OCI-M1 (cell line): ENCODE data around the gene PLS1.
"Not testable (repeated sequence)": the region's sequence is repeated elsewhere in the genome, so short reads cannot be mapped to it uniquely, and the experiment has no call there.

ENCODE experiments used
- DNase-seq: peaks from one replicate; lab custom pipeline; 2025; lab: John Stamatoyannopoulos, UW

The PLS1 gene

DNA sequence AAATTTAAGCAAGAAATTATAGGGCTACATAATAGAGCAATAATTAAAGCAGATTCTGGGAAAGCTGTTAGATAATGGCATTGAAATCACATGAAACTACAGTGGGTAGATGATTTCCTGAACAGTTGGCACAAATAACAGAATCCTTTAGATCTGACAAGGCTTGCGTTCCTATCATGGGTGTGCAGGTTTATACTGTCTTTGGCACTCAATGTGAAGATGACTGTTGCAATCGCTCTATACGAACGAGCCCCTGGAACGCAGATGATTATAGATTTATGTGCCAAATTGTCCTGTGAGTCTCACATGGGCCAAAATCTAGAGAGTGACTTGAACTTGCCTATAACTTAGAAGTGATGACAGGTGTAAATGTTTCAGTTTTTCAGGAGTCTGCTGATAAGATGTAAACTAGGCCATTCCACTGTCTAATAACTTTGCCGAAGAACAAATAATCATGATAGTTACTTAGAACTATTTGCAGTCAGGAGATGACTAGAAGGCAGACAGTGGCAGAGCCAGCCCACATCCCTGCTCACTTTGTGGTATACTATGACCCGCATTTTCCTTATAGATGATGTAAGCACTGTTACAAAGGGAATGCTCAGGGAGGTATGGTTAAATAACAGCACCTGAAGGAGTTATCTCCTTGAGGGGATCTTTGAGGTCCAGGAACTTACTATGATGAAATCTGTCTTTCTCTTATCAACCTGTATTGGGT lies 97.1 kb downstream of the PLS1 start:
- DNase-seq: no peak

DNA sequence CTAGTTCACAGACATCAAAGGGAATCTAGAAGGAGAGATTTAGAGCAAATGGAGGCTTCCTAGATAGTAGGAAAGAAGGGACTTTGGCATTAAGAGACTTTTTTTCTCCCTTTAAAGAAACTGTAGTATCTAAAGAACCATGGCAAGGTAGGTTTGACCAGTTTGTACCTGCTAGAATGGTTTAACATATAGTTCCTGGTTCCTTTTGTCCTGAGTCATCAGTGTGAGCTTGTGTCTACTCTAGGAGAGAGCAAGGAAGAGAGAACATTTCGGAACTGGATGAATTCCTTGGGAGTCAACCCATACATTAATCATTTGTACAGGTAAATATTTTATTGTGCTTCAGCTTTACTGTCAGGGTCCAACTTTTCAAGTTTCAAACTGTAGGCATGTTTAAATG lies 98.0 kb downstream of the PLS1 start:
- DNase-seq: no peak

- no peak for DNase-seq
Observed at GRCh38 chr3:142705198-142705597, 109.0 kb downstream of the PLS1 start.

- DNase-seq: peak; percentile 59
Observed at GRCh38 chr3:142706321-142707127, 110.3 kb downstream of the PLS1 start.

DNA sequence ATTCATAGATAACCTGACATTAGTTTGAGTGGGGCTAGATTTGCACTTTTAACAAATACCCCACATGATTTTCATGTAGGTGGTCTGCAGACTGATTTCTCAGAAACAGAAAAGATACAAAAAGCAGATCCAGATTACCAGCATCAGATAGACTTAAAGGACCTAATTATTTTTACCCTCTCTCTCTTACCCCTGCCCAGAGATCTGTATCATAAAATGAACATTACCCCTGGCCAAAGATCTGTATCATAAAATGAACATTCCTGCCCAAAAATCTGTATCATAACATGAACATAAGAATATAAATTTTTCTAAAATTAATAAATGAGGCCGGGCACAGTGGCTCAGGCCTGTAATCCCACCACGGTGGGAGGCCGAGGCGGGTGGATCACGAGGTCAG lies 113.0 kb downstream of the PLS1 start:
- no peak for DNase-seq

GRCh38 chr3:142714882-142715281 lies 118.7 kb downstream of the PLS1 start:
- DNase-seq: not testable (repeated sequence)

DNA sequence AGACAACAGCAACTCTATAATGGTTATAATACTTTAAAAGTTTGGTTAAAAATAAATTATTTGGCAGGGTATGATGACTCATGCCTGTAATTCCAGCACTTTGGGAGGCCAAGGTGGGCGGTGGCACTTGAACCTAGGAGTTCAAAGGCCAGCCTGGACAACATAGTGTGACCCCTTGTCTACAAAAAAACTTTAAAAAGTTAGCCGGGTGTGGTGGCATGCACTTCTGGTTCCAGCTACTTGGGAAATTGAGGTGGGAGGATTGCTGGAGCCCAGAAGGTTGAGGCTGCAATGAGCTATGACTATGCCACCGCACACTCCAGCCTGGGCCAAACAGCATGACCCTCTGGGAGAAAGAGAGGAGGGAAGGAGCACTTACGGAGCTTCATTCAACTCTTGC lies 119.9 kb downstream of the PLS1 start:
- DNase-seq: no peak

DNA sequence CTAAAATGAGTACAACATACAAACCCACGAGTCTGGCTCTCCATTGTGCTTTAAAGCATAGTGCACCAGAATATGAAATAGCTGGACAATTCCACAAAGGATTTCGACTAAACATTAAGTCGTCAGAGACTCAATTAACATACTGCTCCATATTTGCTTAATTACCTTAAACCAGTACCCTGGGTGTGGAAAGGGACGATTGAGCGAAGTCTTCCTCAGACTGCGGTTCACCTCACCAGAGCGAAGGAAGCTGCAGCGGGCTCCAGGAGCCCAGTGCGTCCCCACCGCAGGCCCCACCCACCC lies 127.4 kb downstream of the PLS1 start:
- no peak for DNase-seq

- DNase-seq: peak; percentile 84
Observed at GRCh38 chr3:142723968-142724681, 127.9 kb downstream of the PLS1 start, which contains the start of gene TRPC1. TSS of gene TRPC1 (plus strand) at chr3:142724034. CDS start at chr3:142724560, 526 bp downstream.

DNA sequence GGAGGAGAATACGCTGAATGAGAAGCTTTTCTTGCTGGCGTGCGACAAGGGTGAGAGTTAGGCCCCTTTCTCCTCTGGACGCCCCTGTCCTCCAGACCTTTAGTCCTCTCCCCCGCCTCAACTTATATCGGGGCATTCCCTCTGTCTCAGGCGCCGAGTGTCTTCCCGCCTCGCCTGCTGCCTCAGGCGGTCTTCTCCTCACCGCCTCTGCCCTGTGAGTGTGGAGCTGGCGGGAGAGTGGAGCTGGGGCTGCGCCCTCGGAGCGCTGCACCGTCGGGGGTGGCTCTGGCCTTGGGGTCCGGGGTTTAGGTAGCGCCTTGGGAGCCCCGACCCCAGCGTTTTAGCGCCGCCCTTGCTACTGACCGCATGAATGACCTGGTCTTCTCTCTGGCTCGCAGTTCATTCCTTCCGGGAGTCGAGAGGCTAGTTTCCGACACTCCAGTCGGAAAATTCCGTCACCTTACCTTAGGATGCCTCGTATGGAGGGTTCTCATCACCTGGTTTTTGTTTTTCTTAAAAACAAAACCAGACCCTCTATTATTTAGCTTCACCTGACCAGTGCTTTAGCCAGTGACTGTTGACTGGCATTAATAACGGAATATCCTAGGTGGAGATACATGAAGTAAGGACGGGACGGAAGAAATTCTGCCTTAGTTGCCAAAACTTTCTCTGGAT lies 128.6 kb downstream of the PLS1 start:
- DNase-seq: no peak

DNA sequence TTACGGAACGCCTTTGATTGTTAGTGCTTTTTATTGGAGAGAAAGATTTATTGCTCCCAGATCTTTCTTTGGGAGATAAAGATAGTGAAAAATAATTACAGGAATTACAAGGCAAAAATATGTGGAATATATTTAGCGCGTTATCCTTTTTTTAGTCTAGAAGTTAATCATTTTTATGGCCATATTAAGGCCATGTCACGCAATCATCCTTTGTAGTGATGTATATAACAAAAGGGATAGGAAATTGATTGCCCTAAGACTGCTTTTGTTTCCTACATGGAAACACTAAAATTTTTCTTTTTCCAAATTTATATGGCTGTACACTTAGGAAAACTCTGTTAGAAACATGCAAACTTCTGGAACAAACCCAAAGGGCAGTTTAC lies 129.2 kb downstream of the PLS1 start:
- DNase-seq: no peak

DNA sequence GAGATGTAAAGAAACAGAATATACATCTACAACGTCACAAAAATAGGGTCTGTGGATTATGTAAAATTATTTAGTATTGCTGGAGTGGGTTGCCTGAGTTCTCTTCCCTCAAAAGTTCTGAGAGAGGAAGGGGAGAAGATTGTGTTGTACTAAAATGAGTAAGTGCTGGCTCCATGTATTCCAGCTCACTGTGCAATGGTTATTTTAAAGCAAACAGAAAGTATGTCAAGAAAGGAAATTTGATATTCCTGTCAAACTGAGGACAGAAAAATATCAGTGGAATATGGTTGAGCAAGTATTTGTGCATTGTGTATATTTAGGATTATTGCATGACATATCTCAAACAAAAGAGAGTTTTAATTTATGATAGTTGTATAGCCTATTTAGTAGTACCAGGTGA lies 129.8 kb downstream of the PLS1 start:
- DNase-seq: no peak

- DNase-seq: no peak
Observed at GRCh38 chr3:142732066-142732465, 135.9 kb downstream of the PLS1 start.

DNA sequence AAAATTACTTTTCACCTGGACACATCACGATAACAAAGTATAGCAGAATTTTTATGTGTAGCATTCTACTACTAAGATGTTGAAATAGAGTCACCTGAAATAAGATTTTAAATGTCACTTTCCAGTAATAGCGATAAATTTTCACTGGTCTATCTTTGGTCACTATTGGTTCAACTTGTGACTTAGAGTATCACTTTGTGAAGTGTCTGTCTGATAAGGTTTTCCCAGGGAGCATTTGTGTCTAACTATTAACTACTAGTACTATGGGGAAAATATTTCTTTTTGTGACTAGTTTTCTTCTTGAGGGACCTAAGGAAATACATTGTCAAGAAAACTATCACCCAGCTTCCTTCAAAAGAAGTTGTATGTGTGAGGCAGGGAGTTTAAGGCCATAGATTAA lies 138.6 kb downstream of the PLS1 start:
- DNase-seq: no peak

DNA sequence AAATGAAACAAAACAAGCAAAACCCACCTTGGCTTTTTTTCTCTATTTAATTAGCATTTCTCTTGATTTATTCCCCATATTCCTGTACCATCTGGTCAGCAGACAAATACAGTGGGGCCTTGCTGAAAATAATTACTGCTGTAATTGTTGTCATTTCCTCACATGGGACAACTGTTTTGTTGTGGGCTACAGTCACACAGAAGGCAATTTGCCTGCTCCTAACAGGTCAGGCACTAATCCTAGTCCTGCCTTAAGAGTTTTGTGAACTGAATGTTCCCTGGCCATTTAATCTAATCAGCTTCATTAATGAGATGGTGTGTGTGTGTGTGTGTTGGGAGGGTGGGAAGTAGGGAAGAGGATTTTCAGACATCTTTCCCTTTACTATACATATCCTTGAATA lies 139.3 kb downstream of the PLS1 start:
- no peak for DNase-seq

DNA sequence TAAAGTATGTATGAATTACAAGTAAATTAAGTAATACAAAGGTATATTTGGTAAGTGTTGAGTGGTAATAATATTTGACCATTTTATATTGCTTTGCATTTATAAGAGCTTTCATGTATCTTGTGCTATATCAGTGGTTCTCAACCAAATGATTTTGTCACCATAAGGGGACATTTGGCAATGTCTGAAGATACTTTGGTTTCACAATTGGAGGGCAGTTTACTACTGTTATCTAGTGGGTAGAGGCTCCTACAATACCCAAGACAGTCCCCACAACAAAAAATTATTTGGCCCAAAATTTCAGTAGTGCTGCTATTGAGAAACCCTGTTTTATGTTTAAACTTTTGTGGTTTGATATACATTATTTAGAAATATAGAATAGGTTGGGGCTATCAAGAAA lies 142.2 kb downstream of the PLS1 start:
- DNase-seq: no peak

DNA sequence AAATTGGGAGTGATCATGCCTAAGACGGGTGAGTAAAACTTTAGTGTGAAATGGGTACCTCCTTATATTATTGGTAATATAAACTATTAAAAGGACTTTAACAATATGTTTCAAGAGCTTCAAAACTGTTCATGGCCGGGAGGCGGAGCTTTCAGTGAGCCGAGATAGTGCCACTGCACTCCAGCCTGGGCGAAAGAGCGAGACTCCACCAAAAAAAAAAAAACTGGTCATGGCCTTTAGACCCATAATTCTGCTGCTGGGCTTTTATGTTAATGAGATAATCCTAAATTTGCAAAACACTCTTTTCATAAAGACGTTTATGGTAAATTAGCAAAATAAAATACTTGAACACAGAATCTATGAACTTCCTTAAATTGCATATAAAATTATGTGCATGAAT lies 150.5 kb downstream of the PLS1 start:
- no peak for DNase-seq

GRCh38 chr3:142750531-142750930 lies 154.3 kb downstream of the PLS1 start:
- not testable (repeated sequence) for DNase-seq

- not testable (repeated sequence) for DNase-seq
Observed at GRCh38 chr3:142752605-142753004, 156.4 kb downstream of the PLS1 start.

GRCh38 chr3:142754494-142754893 lies 158.3 kb downstream of the PLS1 start:
- DNase-seq: no peak
